Stomach (tissue), 9 donors: ENCODE data around the gene DMPK. TPM values are rescaled to one million over a fixed set of nuclear protein-coding genes. Genes with fewer than 3 reads are reported as not detected.

Experiments used
- DNase-seq, 2 donors: peaks; one replicate each; pipeline versions ENCODE4 v3.0.0 to v3.0.0-alpha.2; 2013 to 2019
- H3K27ac ChIP-seq, 5 donors: fragments of 200-600 bp in 4 of 5; sonication (generic) in 4 of 5; one replicate each; pipeline ENCODE4 v1.5.1; 2013 to 2019; ENCODE audit warnings: mild to moderate bottlenecking in 1 of 5, moderate library complexity in 1 of 5
- H3K27me3 ChIP-seq, 3 donors: fragments of 200-600 bp; sonication (generic); one replicate each; pipeline ENCODE4 v1.5.1; 2017 to 2019; ENCODE audit warnings: mixed run types in 1 of 3
- H3K36me3 ChIP-seq, 4 donors: fragments of 200-600 bp; sonication (generic); 1 replicate in 3 of 4; 2 replicates in 1 of 4; pipeline ENCODE4 v1.5.1; 2016 to 2019
- H3K4me1 ChIP-seq, 4 donors: fragments of 200-600 bp; sonication (generic); one replicate each; pipeline ENCODE4 v1.5.1; 2016 to 2019
- H3K4me3 ChIP-seq, 4 donors: fragments of 200-600 bp; sonication (generic) in 3 of 4; one replicate each; pipeline ENCODE4 v1.5.1; 2016 to 2019; ENCODE audit warnings: mild to moderate bottlenecking in 1 of 4
- H3K9me3 ChIP-seq, 4 donors: fragments of 200-600 bp; sonication (generic); one replicate each; pipeline ENCODE4 v1.5.1; 2016 to 2019
- CTCF ChIP-seq, 7 experiments: fragments of 450-650 bp in 4 of 7; fragments of 200-600 bp in 3 of 7; sonication (generic) in 3 of 7; IDR thresholded peaks; one replicate each; pipeline ENCODE4 v1.5.1; 2016 to 2019; ENCODE audit warnings: antibody characterized with exemption in 7 of 7, control low read depth in 2 of 7, mild to moderate bottlenecking in 1 of 7
- EP300 ChIP-seq: sonication (generic); formaldehyde crosslinking; IDR thresholded peaks from one replicate; pipeline ENCODE4 v1.6.1; 2017; ENCODE audit warnings: antibody characterized with exemption
- POLR2A ChIP-seq, 4 donors: fragments of 450-650 bp; IDR thresholded peaks; one replicate each; pipeline ENCODE4 v1.6.1; 2016; ENCODE audit warnings: antibody characterized with exemption in 4 of 4, control low read depth in 2 of 4, mild to moderate bottlenecking in 1 of 4, moderate library complexity in 1 of 4
- POLR2AphosphoS5 ChIP-seq, 3 donors: sonication (generic); formaldehyde crosslinking; IDR thresholded peaks; one replicate each; pipeline ENCODE4 v1.6.1; 2016; ENCODE audit warnings: antibody characterized with exemption in 3 of 3
- WGBS, 5 donors: extraction: QIAGEN DNeasy Blood & Tissue Kit in 3 of 5; methylation state at CpG; one replicate each; pipeline versions ENCODE4 v1.1.5 to v1.1.7; 2013 to 2018; 5-methylcytosine and 5-hydroxymethylcytosine counted together
- intact Hi-C: fragments of 100-400 bp; cut with DNase I; formaldehyde crosslinking; loops from one replicate; pipeline ENCODE4 v1.15.1; 2023; ENCODE audit warnings: low total_unique reads
- polyA plus RNA-seq, 3 donors: library from polyadenylated mRNA; stranded (reverse); fragments of 200-250 nt; gene quantifications; one replicate each; pipeline ENCODE4 v1.2.3, GENCODE V29; 2013
- total RNA-seq, 5 donors: library from RNA; depleted of rRNA; stranded (reverse); fragments of >200 nt; gene quantifications; one replicate each; pipeline versions ENCODE4 v1.1.0 to v1.2.3, GENCODE V29; 2014 to 2016
- donor health status: healthy with polysubstance abuse.
- donor health status: Bipolar disorder and iron deficiency.
- donor health status: healthy.

DMPK gene
- total and polyA plus RNA-seq, 8 donors: 27.2 to 248 (median 71.9) TPM

DNA sequence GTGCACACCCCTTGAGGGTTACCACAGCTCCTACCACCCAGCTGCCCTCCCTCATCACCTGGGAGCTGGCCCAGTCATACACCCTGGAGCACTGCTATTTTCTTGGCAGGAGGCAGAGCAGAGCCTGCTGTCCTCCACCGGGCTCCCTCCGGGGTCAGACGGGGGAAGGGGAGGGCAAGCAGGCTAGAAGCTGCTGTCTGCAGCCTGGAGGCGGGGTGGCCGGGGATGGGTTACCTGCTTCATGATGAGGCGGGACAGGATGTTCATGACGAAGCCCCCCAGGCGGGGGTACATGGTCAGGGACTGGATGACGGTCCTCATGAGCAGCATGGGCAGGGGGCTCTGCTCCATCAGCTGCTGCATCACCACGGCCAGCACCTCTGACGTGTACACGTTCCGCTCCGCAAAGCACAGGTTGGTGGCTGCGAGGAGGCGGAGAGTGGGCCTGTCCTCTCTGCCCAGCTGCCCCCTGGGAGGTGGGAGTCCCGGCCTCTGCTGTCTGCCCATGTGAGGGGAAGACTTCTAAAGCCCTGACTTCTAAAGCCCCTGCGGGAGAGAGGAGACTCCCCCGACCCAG, 35.5 kb upstream of the DMPK start:
- peaks cover 0 to 20% (median 0%) of the 10 kb centered on the region in 3 donors for H3K27me3 ChIP-seq
- no peaks in the 10 kb centered on the region for H3K9me3 ChIP-seq
- intact Hi-C loops: no loop called here
- peaks cover 4 to 23% (median 15%) of the 10 kb centered on the region in 4 donors for H3K4me1 ChIP-seq
- DNase-seq: peak in 1 of 2 donors; percentile 26
- no peak overlapping the region for H3K27ac ChIP-seq
- TF ChIP-seq POLR2A (IDR thresholded peaks at IDR 0.05): no peak
- TF ChIP-seq EP300: no peak
- TF ChIP-seq POLR2AphosphoS5 (IDR thresholded peaks at IDR 0.05): no peak
- no peak for TF ChIP-seq CTCF (IDR thresholded peaks at IDR 0.05)
- 68 to 80% (median 76%) methylated on average over 17 to 19 of the region's 19 CpGs for WGBS, 5 donors
- no peak overlapping the region for H3K4me3 ChIP-seq
- peaks cover 16 to 62% (median 46%) of the 10 kb centered on the region in 4 donors for H3K36me3 ChIP-seq

DNA sequence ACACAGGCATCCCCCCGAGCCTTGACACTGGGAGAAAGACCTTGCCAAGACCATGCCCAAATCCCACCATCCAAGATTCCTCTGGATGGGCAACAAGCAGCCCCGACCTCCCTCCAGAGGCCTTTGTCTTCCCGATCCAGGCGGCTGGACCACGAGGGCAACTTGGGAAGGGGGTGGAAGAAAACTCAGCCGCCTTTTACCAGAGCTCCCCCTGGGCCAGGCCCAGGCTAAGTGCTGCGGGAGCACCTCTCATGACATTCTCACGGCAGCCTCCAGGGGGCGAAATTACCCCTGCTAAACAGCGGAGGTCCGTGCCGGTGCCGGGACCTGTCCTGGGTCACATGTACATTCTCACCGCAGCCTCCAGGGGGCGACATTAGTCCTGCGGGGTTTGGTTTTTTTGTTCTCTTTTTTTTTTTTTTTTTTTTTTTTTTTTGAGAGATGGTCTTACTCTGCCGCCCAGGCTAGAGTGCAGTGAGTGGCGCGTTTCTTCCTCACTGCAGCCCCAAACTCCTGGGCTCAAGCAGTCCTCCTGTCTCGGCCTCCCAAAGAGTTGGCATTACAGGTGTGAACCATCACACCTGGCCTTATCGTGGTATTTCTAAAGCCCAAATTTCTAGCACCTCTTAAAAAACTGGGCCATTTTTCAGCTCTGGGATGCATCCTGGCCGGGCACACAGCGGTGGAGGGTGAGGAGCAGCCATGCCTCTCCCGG, 34.9 kb upstream of the DMPK start:
- intact Hi-C loops: no loop called here
- peaks cover 4 to 23% (median 15%) of the 10 kb centered on the region in 4 donors for H3K4me1 ChIP-seq
- peaks cover 0 to 24% (median 0%) of the 10 kb centered on the region in 3 donors for H3K27me3 ChIP-seq
- TF ChIP-seq POLR2AphosphoS5 (IDR thresholded peaks at IDR 0.05) (peak in 2 of 3 donors; percentile 25 to 87), POLR2A (IDR thresholded peaks at IDR 0.05) (no peak), CTCF (IDR thresholded peaks at IDR 0.05) (peak in 5 of 7 experiments; percentile 94 to 99 (median 95))
- peak; percentile 96 to 97 for DNase-seq
- no peak overlapping the region for H3K4me3 ChIP-seq
- peak overlapping the region in 1 of 5 donors; percentile 24 for H3K27ac ChIP-seq
- whole genome bisulfite sequencing, 5 donors: 14 to 20% (median 18%) methylated on average over 23 to 24 of the region's 24 CpGs
- no peaks in the 10 kb centered on the region for H3K9me3 ChIP-seq
- peaks cover 10 to 55% (median 39%) of the 10 kb centered on the region in 4 donors for H3K36me3 ChIP-seq

- Histone ChIP-seq H3K4me1 (peaks cover 4 to 23% (median 15%) of the 10 kb centered on the region in 4 donors), H3K9me3 (no peaks in the 10 kb centered on the region), H3K27ac (peak overlapping the region in 1 of 5 donors; percentile 24), H3K4me3 (peak overlapping the region in 2 of 4 donors; percentile 37 to 41), H3K36me3 (peaks cover 9 to 51% (median 35%) of the 10 kb centered on the region in 4 donors), H3K27me3 (peaks cover 0 to 24% (median 0%) of the 10 kb centered on the region in 3 donors)
- TF ChIP-seq CTCF (IDR thresholded peaks at IDR 0.05) (no peak), EP300 (no peak)
- 66 to 83% (median 80%) methylated on average over 12 to 18 of the region's 18 CpGs for WGBS, 5 donors
- no peak for DNase-seq
- intact Hi-C loops: no loop called here
Measured at GRCh38 chr19:45816236-45817009, 34.1 kb upstream of the DMPK start.
